Activated CD8-positive, alpha-beta memory T cell treated with anti-CD3 and anti-CD28 coated beads, Interleukin-2, amount 10 ng/mL, durations not matched to agents 7 days and 5 days (primary cell): Measurements from ENCODE around the gene RORC. TPM values are rescaled to one million over a fixed set of nuclear protein-coding genes. Genes with fewer than 3 reads are reported as not detected.
"Not testable (repeated sequence)": the region's sequence is repeated elsewhere in the genome, so short reads cannot be mapped to it uniquely, and the experiment has no call there.

ENCODE experiments used
- ATAC-seq: fragments of 150-1000 bp; cut with Tn5 transposase; one replicate; pipeline ENCODE4 v1.10.0; 2021; ENCODE audit warnings: moderate library complexity
- CTCF ChIA-PET: fragments of 350-600 bp; sonication (Branson Sonifier 250); formaldehyde crosslinking; loops from one replicate; lab custom pipeline; 2021; ENCODE audit warnings: antibody characterized with exemption; lab: Charles Lee
- DNase-seq: peaks from one replicate; pipeline ENCODE4 v3.0.0-alpha.2; 2020
- H3K27ac Mint-ChIP-seq: one replicate; pipeline ENCODE4 v1.8.0; 2021; ENCODE audit warnings: mild to moderate bottlenecking, mixed read lengths
- H3K27me3 Mint-ChIP-seq: one replicate; pipeline ENCODE4 v1.8.0; 2021; ENCODE audit warnings: mixed read lengths
- H3K36me3 Mint-ChIP-seq: one replicate; pipeline ENCODE4 v1.8.0; 2021; ENCODE audit warnings: mild to moderate bottlenecking, mixed read lengths
- H3K4me1 Mint-ChIP-seq: one replicate; pipeline ENCODE4 v1.8.0; 2021; ENCODE audit warnings: mixed read lengths
- H3K4me3 Mint-ChIP-seq: one replicate; pipeline ENCODE4 v1.8.0; 2021; ENCODE audit warnings: mild to moderate bottlenecking, moderate library complexity, mixed read lengths
- H3K9me3 Mint-ChIP-seq: one replicate; pipeline ENCODE4 v1.8.0; 2022; ENCODE audit warnings: low read depth, mixed read lengths
- total RNA-seq, 2 experiments: library from RNA; stranded (reverse); gene quantifications; one replicate each; pipeline ENCODE4 v1.2.3, GENCODE V29; 2021

Gene RORC
- total RNA-seq: 1 to 10 TPM in 1 of 2 experiments, under 1 TPM in 1; 0.30 to 1.3 TPM

DNA sequence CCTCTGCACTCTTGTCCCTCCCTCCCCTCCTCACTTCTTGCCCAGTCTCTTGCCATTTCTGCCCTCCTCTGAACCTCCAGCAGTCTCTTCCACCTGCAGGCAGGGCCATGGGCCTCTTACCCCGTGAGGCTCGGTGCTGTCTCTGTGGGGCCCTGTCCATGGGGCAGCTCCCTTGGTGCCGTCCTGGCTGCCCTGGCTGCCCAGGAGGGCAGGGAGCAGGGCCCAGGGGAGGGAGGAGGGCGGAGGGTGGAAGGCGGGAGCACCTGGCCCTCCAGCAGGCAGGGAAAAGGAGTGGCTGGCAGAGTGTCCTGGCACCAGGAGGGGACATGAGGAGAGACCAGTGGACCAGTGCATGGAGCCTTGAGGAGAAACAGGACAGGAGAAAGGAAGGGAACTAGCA lies at the start of gene RORC:
TSS of gene RORC (minus strand) at position 198 of the 400 bp plus-strand sequence. CDS start at position 160, 38 bp downstream.
- ATAC-seq: no peak
- Mint-ChIP-seq H3K27ac (peak within 1 kb of the TSS; percentile 81), H3K4me1 (peaks cover 73% of the 10 kb centered on the region), H3K27me3 (no peaks in the 10 kb centered on the region), H3K36me3 (no peaks in the 10 kb centered on the region), H3K4me3 (no peak within 1 kb of the TSS), H3K9me3 (no peaks in the 10 kb centered on the region)
- no peak for DNase-seq
- CTCF ChIA-PET: interaction anchor here (0.8 to 1.5 kb wide), 2 partner anchors 20 to 238 kb away, joined by 3 read pairs; no protein-coding TSS in a partner anchor

DNA sequence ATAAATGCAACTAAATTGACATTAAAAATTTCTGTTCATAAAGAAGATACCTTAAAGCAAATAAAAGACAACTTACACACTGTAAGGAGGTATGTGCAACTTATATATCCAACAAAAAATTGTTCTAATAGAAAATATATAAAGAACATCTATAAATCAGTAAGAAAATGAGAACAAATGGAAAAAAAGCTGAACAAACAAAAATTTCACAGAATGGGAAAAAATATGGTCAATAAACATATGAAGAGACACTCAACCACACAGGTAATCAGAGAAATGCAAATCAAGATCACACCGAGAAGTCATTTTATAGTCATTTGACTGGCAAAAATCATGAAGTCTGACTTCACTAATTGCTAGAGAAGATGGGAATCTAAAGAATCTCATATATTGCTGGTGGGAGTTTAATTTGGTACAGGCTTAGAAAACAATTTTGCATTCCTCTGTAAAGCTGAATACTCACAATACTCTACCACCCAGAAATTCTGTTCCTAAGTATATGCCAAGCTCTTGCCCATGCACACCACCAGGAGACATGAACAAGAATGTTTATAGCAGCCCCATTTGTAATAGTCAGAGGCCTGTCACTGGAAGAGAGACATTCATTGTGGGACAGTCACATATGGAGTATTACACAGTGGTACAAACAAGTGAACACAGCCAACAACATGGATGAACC lies 44.0 kb upstream of the RORC start:
- CTCF ChIA-PET: interaction anchor here (2.0 to 2.4 kb wide), 2 partner anchors 8 to 12 kb away, joined by 4 to 10 read pairs; no protein-coding TSS in a partner anchor
- H3K27ac Mint-ChIP-seq: no peak overlapping the region
- ATAC-seq (no peak), DNase-seq (no peak)
- H3K9me3 Mint-ChIP-seq: no peaks in the 10 kb centered on the region
- H3K4me1 Mint-ChIP-seq: peaks cover 4% of the 10 kb centered on the region
- peaks cover 18% of the 10 kb centered on the region for H3K36me3 Mint-ChIP-seq
- no peak overlapping the region for H3K4me3 Mint-ChIP-seq
- H3K27me3 Mint-ChIP-seq: no peaks in the 10 kb centered on the region

DNA sequence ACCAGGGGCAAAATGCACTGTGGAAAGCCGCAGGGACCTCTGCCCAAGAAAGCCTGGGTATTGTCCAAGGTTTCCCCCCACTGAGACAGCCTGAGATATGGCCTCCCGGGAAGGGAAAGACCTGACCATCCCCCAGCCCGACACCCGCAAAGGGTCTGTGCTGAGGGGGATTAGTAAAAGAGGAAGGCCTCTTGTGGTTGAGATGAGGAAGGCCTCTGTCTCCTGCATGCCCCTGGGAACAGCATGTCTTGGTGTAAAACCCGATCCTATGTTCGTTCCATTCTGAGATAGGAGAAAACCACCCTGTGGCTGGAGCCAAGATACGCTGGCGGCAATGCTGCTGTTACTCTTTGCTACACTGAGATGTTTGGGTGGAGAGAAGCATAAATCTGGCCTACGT lies 41.2 kb upstream of the RORC start:
- CTCF ChIA-PET, ATAC-seq, H3K4me3 Mint-ChIP-seq, H3K9me3 Mint-ChIP-seq, H3K27ac Mint-ChIP-seq, DNase-seq, H3K27me3 Mint-ChIP-seq, H3K4me1 Mint-ChIP-seq: not testable (repeated sequence)
- H3K36me3 Mint-ChIP-seq: peaks cover 18% of the 10 kb centered on the region

DNA sequence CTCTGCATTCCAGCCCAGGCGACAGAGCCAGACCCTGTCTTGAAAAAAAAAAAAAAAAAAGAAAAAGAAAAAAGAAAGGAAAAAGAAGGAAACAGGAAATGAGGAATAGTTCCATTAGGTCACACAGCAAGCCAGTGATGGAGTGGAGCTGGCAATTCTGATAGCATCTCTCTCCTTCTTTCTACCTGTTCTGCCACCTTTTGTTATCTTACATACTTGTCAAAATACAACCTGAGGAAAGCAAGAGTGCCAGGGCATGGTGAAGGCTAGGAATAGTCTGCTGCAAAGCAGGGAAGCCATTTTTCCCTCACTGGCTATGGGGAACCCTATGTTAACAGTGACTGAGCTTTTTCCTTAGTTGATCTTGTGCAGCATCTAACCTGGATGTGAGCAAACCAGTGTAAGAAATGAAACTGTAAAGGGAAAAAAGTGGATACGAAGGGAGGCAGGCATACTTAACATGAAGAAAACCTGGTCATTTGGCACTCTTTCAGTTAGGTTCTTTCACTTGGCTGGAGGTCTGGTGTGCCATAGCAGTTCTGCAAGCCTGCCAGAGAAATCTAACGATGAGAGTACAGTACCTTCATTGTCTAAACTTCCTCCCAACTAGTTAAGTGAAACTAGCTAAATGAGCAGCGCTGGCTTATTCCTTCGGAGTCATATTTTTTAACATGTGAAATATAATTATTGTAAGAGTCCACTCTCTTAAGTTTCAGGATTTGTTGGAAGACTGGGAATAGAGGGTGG lies 39.9 kb upstream of the RORC start:
- Mint-ChIP-seq H3K27me3 (peaks cover 5% of the 10 kb centered on the region), H3K9me3 (no peaks in the 10 kb centered on the region), H3K4me1 (peaks cover 6% of the 10 kb centered on the region), H3K27ac (no peak overlapping the region), H3K36me3 (peaks cover 12% of the 10 kb centered on the region), H3K4me3 (no peak overlapping the region)
- ATAC-seq (no peak), DNase-seq (no peak)
- CTCF ChIA-PET: interaction anchor here (0.9 to 1.1 kb wide), 2 partner anchors 10 to 125 kb away, joined by 3 to 5 read pairs; no protein-coding TSS in a partner anchor

DNA sequence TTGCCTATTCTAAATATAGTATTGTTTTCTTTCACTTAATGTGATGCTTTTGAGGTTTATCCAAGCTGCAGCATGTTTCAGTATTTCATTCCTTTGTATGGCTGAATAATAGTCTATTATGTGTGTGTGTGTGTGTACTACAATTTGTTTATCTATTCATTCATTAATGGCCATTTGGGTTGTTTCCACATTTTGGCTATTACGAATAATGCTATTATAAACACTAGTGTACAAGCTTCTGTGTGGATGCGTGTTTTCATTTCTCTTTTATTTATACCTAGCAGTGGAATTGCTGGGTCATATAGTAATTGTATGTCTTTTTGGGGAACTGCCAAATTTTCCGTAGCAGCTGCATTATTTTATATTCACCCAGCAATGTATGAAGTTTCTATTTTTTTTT lies 36.9 kb upstream of the RORC start:
- no peak for ATAC-seq
- Mint-ChIP-seq H3K9me3 (no peaks in the 10 kb centered on the region), H3K36me3 (peaks cover 2% of the 10 kb centered on the region), H3K4me1 (peaks cover 2% of the 10 kb centered on the region), H3K27me3 (peaks cover 5% of the 10 kb centered on the region), H3K27ac (no peak overlapping the region), H3K4me3 (no peak overlapping the region)
- CTCF ChIA-PET: no interaction called here
- DNase-seq: no peak

DNA sequence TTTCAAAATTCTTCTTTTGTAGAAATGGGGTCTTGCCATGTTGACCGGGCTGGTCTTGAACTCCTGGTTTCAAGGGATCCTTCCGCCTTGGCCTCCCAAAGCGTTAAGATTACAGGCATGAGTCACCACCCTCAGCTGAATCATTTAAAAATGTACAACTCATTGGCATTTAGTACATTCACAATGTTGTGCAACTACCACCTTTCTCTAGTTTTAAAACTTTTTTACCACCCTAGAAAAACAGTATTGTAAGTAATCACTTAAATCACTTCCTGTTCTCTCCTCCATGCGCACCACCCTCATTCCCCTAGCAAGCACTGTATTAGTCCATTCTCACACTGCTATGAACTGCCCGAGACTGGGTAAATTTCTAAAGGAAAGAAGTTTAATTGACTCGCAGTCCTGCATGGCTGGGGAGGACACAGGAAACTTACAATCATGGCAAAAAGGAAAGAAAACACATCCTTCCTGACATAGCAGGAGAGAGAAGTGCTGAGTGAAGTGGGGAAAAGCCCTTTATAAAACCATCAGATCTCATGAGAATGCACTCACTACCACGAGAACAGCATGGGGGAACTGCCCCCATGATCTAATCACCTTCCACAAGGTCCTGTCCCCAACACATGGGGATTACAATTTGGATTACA lies 36.3 kb upstream of the RORC start:
- Mint-ChIP-seq H3K27me3 (peaks cover 5% of the 10 kb centered on the region), H3K27ac (no peak overlapping the region), H3K4me3 (no peak overlapping the region), H3K9me3 (no peaks in the 10 kb centered on the region), H3K4me1 (peaks cover 2% of the 10 kb centered on the region), H3K36me3 (no peaks in the 10 kb centered on the region)
- ATAC-seq (no peak), DNase-seq (no peak)
- CTCF ChIA-PET: no interaction called here

DNA sequence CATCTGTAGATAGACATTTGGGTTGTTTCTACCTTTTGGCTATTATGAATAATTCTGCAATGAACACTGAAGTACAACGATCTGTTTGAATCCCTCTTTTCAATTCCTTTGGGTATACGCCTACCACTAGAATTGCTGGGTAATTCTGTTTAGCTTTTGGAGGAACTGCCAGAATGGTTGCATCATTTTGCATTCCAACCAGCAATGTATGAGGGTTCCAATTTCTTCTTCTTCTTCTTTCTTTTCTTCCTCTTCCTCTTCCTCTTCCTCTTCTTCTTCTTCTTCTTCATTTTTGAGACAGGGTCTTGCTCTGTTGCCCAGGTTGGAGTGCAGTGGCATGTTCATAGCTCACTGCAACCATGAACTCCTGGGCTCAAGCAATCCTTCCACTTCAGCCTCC lies 35.7 kb upstream of the RORC start:
- Mint-ChIP-seq H3K4me1 (peaks cover 2% of the 10 kb centered on the region), H3K9me3 (no peaks in the 10 kb centered on the region), H3K4me3 (no peak overlapping the region), H3K36me3 (no peaks in the 10 kb centered on the region), H3K27ac (no peak overlapping the region), H3K27me3 (peaks cover 5% of the 10 kb centered on the region)
- DNase-seq (no peak), ATAC-seq (no peak)
- CTCF ChIA-PET: no interaction called here

DNA sequence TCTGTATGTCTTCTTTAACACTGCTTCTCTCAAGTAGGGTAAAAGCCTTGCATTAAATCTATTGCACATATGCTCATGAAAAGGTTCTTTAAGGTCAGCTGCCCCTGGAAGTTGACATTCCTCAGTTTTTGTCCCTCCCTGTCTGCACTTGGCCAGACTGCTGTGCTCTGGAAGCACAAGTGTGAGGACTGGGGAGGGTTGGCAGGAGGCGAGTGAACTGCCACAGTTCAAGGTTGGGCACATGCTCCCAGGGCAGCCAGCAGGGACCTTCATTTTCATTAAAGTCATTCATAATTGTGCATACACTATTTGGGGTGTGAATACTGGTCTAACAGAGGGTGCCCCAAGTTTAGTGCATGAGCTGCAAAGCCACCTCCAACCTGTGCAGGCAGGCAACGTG lies 32.8 kb upstream of the RORC start:
- Mint-ChIP-seq H3K27ac (no peak overlapping the region), H3K4me3 (no peak overlapping the region), H3K36me3 (no peaks in the 10 kb centered on the region), H3K4me1 (peaks cover 2% of the 10 kb centered on the region), H3K27me3 (peaks cover 5% of the 10 kb centered on the region), H3K9me3 (no peaks in the 10 kb centered on the region)
- CTCF ChIA-PET: interaction anchor here (1.3 kb wide), 2 partner anchors 10 to 28 kb away, joined by 3 to 5 read pairs; partner anchors contain the start of gene THEM5
- DNase-seq: no peak
- no peak for ATAC-seq

DNA sequence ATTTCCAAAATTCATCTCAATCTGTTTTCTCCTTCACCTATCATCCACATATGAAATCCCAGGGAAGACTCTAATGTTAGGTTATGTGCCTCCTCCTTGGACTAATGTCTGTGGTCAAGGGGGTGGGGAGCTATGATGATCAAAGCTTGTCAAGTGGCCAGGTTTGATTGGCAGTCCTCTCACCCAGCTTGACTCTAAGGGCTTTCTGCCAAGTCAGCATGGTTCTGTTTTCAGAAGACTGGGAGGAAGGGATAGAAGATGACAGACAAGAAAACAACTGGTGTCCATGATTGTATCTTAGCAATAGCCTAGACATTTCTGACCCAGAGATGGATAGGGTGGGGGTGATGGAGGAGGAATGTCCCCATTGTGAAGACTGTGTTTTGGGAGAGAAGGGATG lies 31.0 kb upstream of the RORC start:
- Mint-ChIP-seq H3K36me3 (no peaks in the 10 kb centered on the region), H3K9me3 (no peaks in the 10 kb centered on the region), H3K4me3 (no peak overlapping the region), H3K27ac (no peak overlapping the region), H3K4me1 (no peaks in the 10 kb centered on the region), H3K27me3 (peaks cover under 1% of the 10 kb centered on the region)
- DNase-seq: no peak
- CTCF ChIA-PET: interaction anchor here (1.4 kb wide), 1 partner anchor 15 kb away, joined by 3 read pairs; no protein-coding TSS in a partner anchor
- ATAC-seq: no peak

DNA sequence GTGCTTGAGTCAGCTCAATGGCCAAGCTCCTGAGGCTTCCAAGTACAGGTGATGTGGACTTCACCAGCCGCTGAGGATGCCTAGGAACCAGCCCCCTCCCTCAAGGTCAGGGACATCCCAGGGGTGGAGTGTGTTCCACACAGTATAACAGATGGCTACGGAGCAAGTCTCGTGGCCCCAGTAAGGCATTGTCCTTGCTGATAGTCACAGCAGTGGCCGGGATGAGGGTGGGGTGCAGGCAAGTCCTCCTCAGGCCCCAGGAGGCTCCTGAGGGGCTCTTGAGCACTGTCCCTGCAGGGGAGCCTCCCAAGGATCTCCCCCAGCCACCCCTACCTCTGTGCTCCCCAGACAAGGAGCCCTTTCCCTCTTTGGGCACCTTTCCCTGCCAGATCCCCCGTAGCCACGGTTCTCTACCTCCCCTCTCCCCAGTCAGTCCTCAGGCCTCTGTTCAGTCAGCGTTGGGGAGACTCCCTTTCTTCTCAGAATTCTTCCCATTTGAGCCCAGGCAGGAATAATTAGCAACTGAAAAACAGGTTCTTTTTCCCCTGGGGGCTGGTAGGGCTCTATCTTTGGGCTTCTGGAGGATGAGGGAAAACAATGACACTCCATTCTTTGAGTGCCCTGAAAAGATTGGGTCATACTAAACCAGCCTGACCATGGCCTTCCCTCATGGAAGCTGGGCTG lies 29.0 kb upstream of the RORC start:
- CTCF ChIA-PET: no interaction called here
- no peak overlapping the region for H3K4me3 Mint-ChIP-seq
- no peaks in the 10 kb centered on the region for H3K9me3 Mint-ChIP-seq
- H3K36me3 Mint-ChIP-seq: no peaks in the 10 kb centered on the region
- H3K27me3 Mint-ChIP-seq: no peaks in the 10 kb centered on the region
- ATAC-seq (no peak), DNase-seq (no peak)
- no peak overlapping the region for H3K27ac Mint-ChIP-seq
- H3K4me1 Mint-ChIP-seq: no peaks in the 10 kb centered on the region

DNA sequence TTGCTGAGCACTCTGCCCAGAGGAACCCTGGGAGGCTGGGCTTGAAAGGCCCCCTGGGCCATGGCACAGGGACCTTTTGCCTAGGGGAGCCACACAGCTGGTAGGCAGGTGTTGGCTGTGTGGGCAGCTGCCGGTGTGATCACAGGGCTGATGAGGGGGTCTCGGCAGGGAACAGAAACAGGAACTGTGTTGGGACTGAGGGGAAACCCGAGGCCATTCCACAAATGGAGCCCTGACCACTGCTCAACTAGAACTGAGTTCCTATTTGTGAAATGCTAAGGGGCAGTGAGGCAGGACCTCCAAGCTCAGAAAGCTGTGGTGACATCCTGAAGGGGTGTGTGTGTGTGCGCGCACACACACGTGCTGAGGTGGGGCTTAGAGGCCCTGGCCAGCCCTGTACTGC lies 28.3 kb upstream of the RORC start:
- Mint-ChIP-seq H3K4me1 (no peaks in the 10 kb centered on the region), H3K4me3 (no peak overlapping the region), H3K27me3 (no peaks in the 10 kb centered on the region), H3K9me3 (no peaks in the 10 kb centered on the region), H3K27ac (no peak overlapping the region), H3K36me3 (no peaks in the 10 kb centered on the region)
- DNase-seq: no peak
- ATAC-seq: no peak
- CTCF ChIA-PET: interaction anchor here (3.1 kb wide), 1 partner anchor 11 kb away, joined by 11 read pairs; no protein-coding TSS in a partner anchor

DNA sequence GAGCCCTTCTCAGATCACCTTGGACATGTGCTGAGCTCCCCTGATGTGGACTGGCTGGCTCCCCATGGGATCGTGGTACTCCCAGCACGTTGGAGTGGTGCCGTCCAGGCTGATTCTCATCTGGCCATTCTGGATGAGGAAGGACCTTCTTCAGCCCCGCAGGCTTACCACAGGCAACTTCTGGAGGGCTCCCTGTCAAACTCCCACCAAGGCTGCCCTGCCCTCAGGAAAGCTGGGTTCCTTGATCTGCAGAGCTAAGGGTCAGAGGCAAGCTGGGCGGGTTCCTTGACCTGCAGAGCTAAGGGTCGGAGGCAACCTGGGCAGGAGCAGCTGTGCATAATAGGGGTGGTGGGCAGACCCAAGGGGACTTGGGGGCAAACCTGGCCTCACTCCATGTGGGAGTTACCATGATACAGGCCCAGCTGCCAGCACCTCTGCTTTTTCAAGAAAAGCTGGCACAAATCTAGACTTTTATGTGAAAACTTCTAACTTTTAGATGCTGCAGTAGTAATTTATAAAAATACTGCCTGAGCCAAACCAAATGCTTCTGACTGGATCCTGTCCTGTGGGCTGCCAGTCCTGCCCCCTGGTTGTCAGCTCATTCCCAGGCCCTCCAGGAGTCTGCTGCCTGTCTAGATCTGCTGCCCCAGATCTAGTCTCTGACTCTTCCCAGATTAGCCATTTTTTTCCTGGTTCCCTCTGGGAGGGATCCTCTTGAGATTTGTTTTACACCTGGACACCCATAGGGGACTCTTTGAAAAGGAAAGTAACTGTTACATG lies 27.5 kb upstream of the RORC start:
- no peak overlapping the region for H3K27ac Mint-ChIP-seq
- CTCF ChIA-PET: interaction anchor here (3.1 kb wide), 1 partner anchor 10 kb away, joined by 11 read pairs; no protein-coding TSS in a partner anchor
- no peaks in the 10 kb centered on the region for H3K4me1 Mint-ChIP-seq
- no peaks in the 10 kb centered on the region for H3K36me3 Mint-ChIP-seq
- no peak overlapping the region for H3K4me3 Mint-ChIP-seq
- DNase-seq (no peak), ATAC-seq (no peak)
- H3K9me3 Mint-ChIP-seq: no peaks in the 10 kb centered on the region
- H3K27me3 Mint-ChIP-seq: no peaks in the 10 kb centered on the region
